PC-9 (cell line): Measurements from ENCODE around the gene SELL. TPM values are rescaled to one million over a fixed set of nuclear protein-coding genes. Genes with fewer than 3 reads are reported as not detected.
"Not testable (repeated sequence)": the region's sequence is repeated elsewhere in the genome, so short reads cannot be mapped to it uniquely, and the experiment has no call there.

ENCODE experiments used
- BruUV-seq: library from RNA; stranded (reverse); fragments of 400-500 nt; replicated peaks from 2 replicates; lab custom pipeline; 2021; lab: Mats Ljungman, UMichigan
- CTCF ChIA-PET: fragments of 300-600 bp; sonication (Branson Sonifier 250); formaldehyde crosslinking; loops from one replicate; lab custom pipeline; 2022; ENCODE audit warnings: antibody characterized with exemption; lab: Charles Lee
- POLR2A ChIA-PET: fragments of 300-600 bp; sonication (Branson Sonifier 250); formaldehyde crosslinking; loops from one replicate; lab custom pipeline; 2022; ENCODE audit warnings: antibody characterized with exemption; ENCODE audit not compliant: unreplicated experiment; lab: Charles Lee
- DNase-seq, 2 experiments: peaks; one replicate each; pipeline versions ENCODE4 v3.0.0 to v3.0.0-alpha.2; 2015 to 2022; ENCODE audit warnings: mixed read lengths in 1 of 2
- H2AFZ ChIP-seq: fragments of 200-600 bp; sonication (generic); 2 replicates; pipeline ENCODE4 v1.8.1; 2017; ENCODE audit warnings: antibody characterized with exemption
- H3F3A ChIP-seq: fragments of 200-600 bp; sonication (generic); 2 replicates; pipeline ENCODE4 v1.8.1; 2017; ENCODE audit warnings: antibody characterized with exemption, mild to moderate bottlenecking, low read depth; ENCODE audit not compliant: insufficient read depth
- H3K27ac ChIP-seq: fragments of 200-600 bp; sonication (generic); 2 replicates; pipeline ENCODE4 v1.6.1; 2016; ENCODE audit warnings: mixed run types
- H3K27me3 ChIP-seq: fragments of 200-600 bp; sonication (generic); 2 replicates; pipeline ENCODE4 v1.6.1; 2016; ENCODE audit warnings: low read depth, mixed run types; ENCODE audit not compliant: insufficient read depth
- H3K36me3 ChIP-seq: fragments of 200-600 bp; sonication (generic); 2 replicates; pipeline ENCODE4 v1.6.1; 2016; ENCODE audit warnings: low read depth, mixed run types
- H3K4me1 ChIP-seq: fragments of 200-600 bp; sonication (generic); replicated peaks from 2 replicates; pipeline ENCODE4 v1.6.1; 2016; ENCODE audit warnings: mixed run types; ENCODE audit not compliant: insufficient read depth
- H3K4me2 ChIP-seq: fragments of 200-600 bp; sonication (generic); 2 replicates; pipeline ENCODE4 v1.6.1; 2017; ENCODE audit warnings: mixed run types
- H3K4me3 ChIP-seq: fragments of 200-600 bp; sonication (generic); 2 replicates; pipeline ENCODE4 v1.6.1; 2016; ENCODE audit warnings: mixed run types
- H3K79me2 ChIP-seq: fragments of 200-600 bp; sonication (generic); 2 replicates; pipeline ENCODE4 v1.6.1; 2017; ENCODE audit warnings: low read depth, mixed run types
- H3K9me2 ChIP-seq: fragments of 200-600 bp; sonication (generic); 2 replicates; pipeline ENCODE4 v1.8.1; 2017; ENCODE audit warnings: mild to moderate bottlenecking; ENCODE audit not compliant: insufficient read depth
- H3K9me3 ChIP-seq: fragments of 200-600 bp; sonication (generic); 2 replicates; pipeline ENCODE4 v1.8.1; 2016; ENCODE audit warnings: low read depth; ENCODE audit not compliant: insufficient read depth
- H4K20me1 ChIP-seq: fragments of 200-600 bp; sonication (generic); 2 replicates; pipeline ENCODE4 v1.8.1; 2017; ENCODE audit not compliant: insufficient read depth
- CTCF ChIP-seq: fragments of 200-600 bp; sonication (generic); conservative IDR thresholded peaks from 2 replicates; pipeline ENCODE4 v1.6.1; 2017; ENCODE audit warnings: mixed run types, antibody characterized with exemption, mild to moderate bottlenecking, moderate library complexity
- EZH2 ChIP-seq: fragments of 200-600 bp; sonication (generic); IDR thresholded peaks from 2 replicates; pipeline ENCODE4 v1.8.0; 2017; ENCODE audit warnings: antibody characterized with exemption, low read depth
- intact Hi-C: fragments of 100-400 bp; cut with micrococcal nuclease; formaldehyde crosslinking; loops from one replicate; pipeline ENCODE4 v1.10.0; 2022; ENCODE audit not compliant: unreplicated experiment
- total RNA-seq: library from RNA; stranded (reverse); gene quantifications from 2 replicates; pipeline ENCODE4 v1.2.3, GENCODE V29; 2021

Gene SELL
- total RNA-seq, 1 experiment from 2014 or later = 6.5 TPM

- Histone ChIP-seq H3K4me2 (no peak overlapping the region), H3K36me3 (no peaks in the 10 kb centered on the region), H4K20me1 (no peaks in the 10 kb centered on the region), H3K4me3 (no peak overlapping the region), H3F3A (no peaks in the 10 kb centered on the region), H3K79me2 (no peaks in the 10 kb centered on the region), H3K4me1 (no peaks in the 10 kb centered on the region), H3K9me2 (no peaks in the 10 kb centered on the region), H2AFZ (no peak overlapping the region), H3K27ac (no peak overlapping the region), H3K27me3 (no peaks in the 10 kb centered on the region), H3K9me3 (no peaks in the 10 kb centered on the region)
- no peak for DNase-seq
- ChIA-PET POLR2A (interaction anchor here (0.6 kb wide), 1 partner anchor 33 kb away, joined by 8 read pairs; no protein-coding TSS in a partner anchor), CTCF (interaction anchor here (0.7 kb wide), 1 partner anchor 55 kb away, joined by 8 read pairs; no protein-coding TSS in a partner anchor)
- no TSS peak for BruUV-seq
- TF ChIP-seq CTCF = no peak
- no peak for TF ChIP-seq EZH2
- intact Hi-C loops = no loop called here
Measured at GRCh38 chr1:169689395-169689794, 22.0 kb downstream of the SELL start.

- H3K27me3 ChIP-seq, H3K9me2 ChIP-seq, H3K4me3 ChIP-seq, CTCF ChIA-PET, DNase-seq, H3K4me2 ChIP-seq, H3F3A ChIP-seq, POLR2A ChIA-PET, H3K4me1 ChIP-seq, H3K79me2 ChIP-seq, BruUV-seq, H2AFZ ChIP-seq, intact Hi-C loops, H4K20me1 ChIP-seq, H3K36me3 ChIP-seq, H3K27ac ChIP-seq, H3K9me3 ChIP-seq: not testable (repeated sequence)
Measured at GRCh38 chr1:169688377-169688776, 23.0 kb downstream of the SELL start.

- H3K27me3 ChIP-seq = no peaks in the 10 kb centered on the region
- no peaks in the 10 kb centered on the region for H3K36me3 ChIP-seq
- no peak for DNase-seq
- intact Hi-C loops = no loop called here
- H3K9me2 ChIP-seq = no peaks in the 10 kb centered on the region
- no peak overlapping the region for H3K27ac ChIP-seq
- peaks cover 25% of the 10 kb centered on the region for H3K4me1 ChIP-seq
- BruUV-seq = no TSS peak
- H3K9me3 ChIP-seq = no peaks in the 10 kb centered on the region
- TF ChIP-seq CTCF = no peak
- TF ChIP-seq EZH2 = no peak
- no peaks in the 10 kb centered on the region for H3F3A ChIP-seq
- no peaks in the 10 kb centered on the region for H4K20me1 ChIP-seq
- no peaks in the 10 kb centered on the region for H3K79me2 ChIP-seq
- POLR2A ChIA-PET = no interaction called here
- no peak overlapping the region for H2AFZ ChIP-seq
- CTCF ChIA-PET = no interaction called here
- H3K4me2 ChIP-seq = no peak overlapping the region
- H3K4me3 ChIP-seq = no peak overlapping the region
Measured at GRCh38 chr1:169683661-169684060, 27.8 kb downstream of the SELL start.

- H2AFZ ChIP-seq, H3K79me2 ChIP-seq, H3K4me2 ChIP-seq, H3K27ac ChIP-seq, CTCF ChIA-PET, H3K9me3 ChIP-seq, H3F3A ChIP-seq, DNase-seq, H3K27me3 ChIP-seq, H3K4me3 ChIP-seq, H4K20me1 ChIP-seq, intact Hi-C loops, H3K9me2 ChIP-seq, BruUV-seq, H3K36me3 ChIP-seq, POLR2A ChIA-PET: not testable (repeated sequence)
- H3K4me1 ChIP-seq = peaks cover 25% of the 10 kb centered on the region
Measured at GRCh38 chr1:169683168-169683567, 28.3 kb downstream of the SELL start.
